ENCODE measurements around the gene OSBPL7.
A peak's percentile ranks its signal among the peaks of the same experiment; 100 is the strongest.
"Not testable (repeated sequence)": the region's sequence is repeated elsewhere in the genome, so short reads cannot be mapped to it uniquely, and the experiment has no call there.

OSBPL7 gene

GRCh38 chr17:47803201-47803600, 18.4 kb downstream of the OSBPL7 start:
- DNase-seq, result no peak

- peak; percentile 21 to 36 for DNase-seq
Observed at GRCh38 chr17:47802341-47803022, 19.1 kb downstream of the OSBPL7 start.

- no peak for DNase-seq
Observed at GRCh38 chr17:47801906-47802305, 19.7 kb downstream of the OSBPL7 start.

- no peak for DNase-seq
Observed at GRCh38 chr17:47801176-47801765, 20.3 kb downstream of the OSBPL7 start.

- no peak for DNase-seq
Observed at GRCh38 chr17:47800686-47801085, 20.9 kb downstream of the OSBPL7 start.

- DNase-seq, result no peak
Observed at GRCh38 chr17:47797797-47798196, 23.8 kb downstream of the OSBPL7 start.

- DNase-seq, result no peak
Observed at GRCh38 chr17:47792979-47793378, 28.6 kb downstream of the OSBPL7 start.

- no peak for DNase-seq
Observed at GRCh38 chr17:47792457-47792856, 29.1 kb downstream of the OSBPL7 start.

GRCh38 chr17:47791025-47791424, 30.6 kb downstream of the OSBPL7 start:
- DNase-seq, result no peak

- DNase-seq, result peak; percentile 47 to 62
Observed at GRCh38 chr17:47789611-47790561, 31.7 kb downstream of the OSBPL7 start.

GRCh38 chr17:47785538-47786123, 36.0 kb downstream of the OSBPL7 start:
- DNase-seq, result no peak

GRCh38 chr17:47781397-47781796, 40.2 kb downstream of the OSBPL7 start:
- DNase-seq, result no peak

- no peak for DNase-seq
Observed at GRCh38 chr17:47778184-47778635, 43.4 kb downstream of the OSBPL7 start.

- peak in 1 of 2 experiments; percentile 42 for DNase-seq
Observed at GRCh38 chr17:47776330-47777197, 45.0 kb downstream of the OSBPL7 start.

GRCh38 chr17:47774987-47775580, 46.5 kb downstream of the OSBPL7 start:
- no peak for DNase-seq

GRCh38 chr17:47774331-47774730, 47.3 kb downstream of the OSBPL7 start:
- DNase-seq, result no peak

- not testable (repeated sequence) for DNase-seq
Observed at GRCh38 chr17:47773649-47774048, 47.9 kb downstream of the OSBPL7 start.

- DNase-seq, result no peak
Observed at GRCh38 chr17:47763913-47764582, 57.5 kb downstream of the OSBPL7 start.

- no peak for DNase-seq
Observed at GRCh38 chr17:47762728-47763127, 58.9 kb downstream of the OSBPL7 start.

GRCh38 chr17:47760409-47761140, 61.0 kb downstream of the OSBPL7 start:
- DNase-seq, result no peak

Measured in NCI-H1930 (cell line).